CD4-positive, alpha-beta T cell treated with Interferon gamma for 1 hour (primary cell): ENCODE data around the gene ZNF2.
A peak's percentile ranks its signal among the peaks of the same experiment; 100 is the strongest.

Experiments used
- DNase-seq: peaks from one replicate; pipeline ENCODE4 v3.0.0-alpha.2; 2020

The ZNF2 gene

GRCh38 chr2:95207111-95207961, 41.7 kb downstream of the ZNF2 start, which contains the start of gene ZNF892:
Gene ZNF892, plus strand, starts transcription at chr2:95207521. Its CDS starts 295 bp downstream, at chr2:95207816.
- DNase-seq, result peak; percentile 79

DNA sequence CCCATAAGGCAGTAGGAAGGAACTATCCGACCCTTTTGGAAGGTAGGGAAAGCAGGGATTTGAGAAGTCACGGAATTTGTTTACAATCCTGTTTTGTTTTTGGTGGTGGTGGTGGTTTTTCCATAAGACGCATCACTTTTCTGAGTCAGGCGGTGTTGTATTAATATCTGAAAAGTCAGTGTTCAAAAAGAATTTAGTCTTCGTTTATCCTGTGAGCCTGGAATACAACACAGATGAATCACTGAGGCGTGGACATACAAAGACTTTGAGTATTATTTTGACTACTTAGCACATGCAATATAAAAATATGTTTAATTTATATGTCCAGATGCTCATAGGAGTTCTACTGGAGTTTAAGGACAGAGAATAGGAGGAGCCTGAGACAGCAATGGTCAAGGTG, 42.5 kb downstream of the ZNF2 start:
- DNase-seq, result no peak

GRCh38 chr2:95215018-95215612, 49.5 kb downstream of the ZNF2 start:
- no peak for DNase-seq

DNA sequence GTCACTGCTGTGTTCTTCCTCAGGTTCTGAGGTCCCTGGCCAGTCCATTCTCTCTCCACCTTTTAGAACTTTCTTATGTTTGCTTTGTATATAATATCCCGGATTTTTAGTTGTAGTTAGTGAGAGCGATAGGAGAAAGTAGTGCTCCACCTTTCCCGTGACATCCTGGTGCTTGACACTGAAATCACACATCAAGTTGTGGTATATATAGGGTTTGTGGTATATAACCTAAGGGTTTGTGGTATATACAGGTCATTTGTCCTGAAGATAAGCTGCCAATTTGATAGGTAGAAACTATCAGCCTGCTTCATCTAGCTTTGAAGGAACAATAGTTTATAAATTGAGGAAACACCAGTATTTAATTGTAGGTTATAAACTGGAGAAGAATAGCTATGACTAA, 54.8 kb downstream of the ZNF2 start:
- DNase-seq, result no peak

DNA sequence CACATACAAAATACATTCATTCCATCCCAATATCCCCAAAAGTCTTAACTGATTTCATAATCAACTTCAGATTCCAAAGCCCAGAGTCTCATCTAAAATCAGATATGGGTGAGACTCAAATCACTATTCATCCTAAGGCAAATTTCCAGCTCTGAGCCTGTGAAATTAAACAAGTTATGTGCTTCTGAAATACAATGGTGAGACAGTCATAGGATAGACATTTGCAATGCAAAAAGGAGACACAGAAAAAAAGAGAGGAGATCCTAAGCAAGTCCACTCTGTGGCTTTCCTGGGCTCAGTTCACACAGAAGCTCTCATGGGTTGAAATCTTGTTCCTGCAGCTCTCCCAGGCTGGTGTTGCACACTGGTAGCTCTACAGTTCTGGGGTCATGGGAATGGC, 60.0 kb downstream of the ZNF2 start:
- DNase-seq, result no peak

- DNase-seq, result peak; percentile 4
Observed at GRCh38 chr2:95231723-95232122, 66.1 kb downstream of the ZNF2 start.

DNA sequence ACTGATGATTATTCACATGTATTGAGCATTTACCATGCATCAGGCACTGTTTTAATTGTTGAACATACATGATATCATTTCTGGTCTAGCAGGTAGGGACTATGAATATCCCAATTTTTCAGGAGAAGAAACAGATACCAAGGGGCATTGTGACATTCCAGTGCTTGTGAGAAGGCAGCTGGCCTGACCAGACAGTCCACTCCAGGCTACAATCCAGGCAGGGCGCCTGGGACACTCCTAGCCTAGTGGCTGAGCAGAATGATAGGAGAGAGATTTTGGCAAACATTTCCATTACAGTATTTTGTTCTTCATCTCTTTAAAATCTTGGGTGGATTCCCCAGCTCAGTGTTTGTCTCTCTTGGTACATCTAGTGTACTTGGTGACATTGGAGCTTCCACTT, 66.6 kb downstream of the ZNF2 start:
- no peak for DNase-seq
